Measurements from ENCODE around the gene SNTA1. TPM values are rescaled to one million over a fixed set of nuclear protein-coding genes. Genes with fewer than 3 reads are reported as not detected.

SNTA1 gene
- total and polyA plus RNA-seq, 2 of the 13 experiments (the other 11 are each of a cell fraction or from before 2014, with no cell fraction given): 16.4 to 18.3 TPM

DNA sequence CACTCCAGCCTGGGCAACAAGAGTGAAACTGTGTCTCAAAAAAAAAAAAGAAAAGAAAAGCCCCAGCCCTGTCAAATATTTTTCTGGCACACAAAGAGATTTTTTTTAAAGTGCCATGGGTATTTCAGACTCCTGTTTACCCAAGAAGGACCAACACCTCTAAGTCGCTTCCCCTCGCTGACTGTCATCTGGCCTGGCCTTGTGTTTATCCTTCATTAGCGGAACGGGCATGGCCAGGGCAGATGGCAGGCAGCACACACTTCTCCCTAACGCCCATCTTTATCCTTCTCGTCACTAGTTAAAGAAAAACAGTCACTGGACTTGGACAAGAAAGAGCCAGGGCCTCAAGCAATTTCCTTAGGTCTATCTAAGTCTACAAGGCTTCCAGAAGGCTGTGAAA lies 39.0 kb upstream of the SNTA1 start:
- FAIRE-seq: no peak
- TF ChIP-seq, protein P1, sequence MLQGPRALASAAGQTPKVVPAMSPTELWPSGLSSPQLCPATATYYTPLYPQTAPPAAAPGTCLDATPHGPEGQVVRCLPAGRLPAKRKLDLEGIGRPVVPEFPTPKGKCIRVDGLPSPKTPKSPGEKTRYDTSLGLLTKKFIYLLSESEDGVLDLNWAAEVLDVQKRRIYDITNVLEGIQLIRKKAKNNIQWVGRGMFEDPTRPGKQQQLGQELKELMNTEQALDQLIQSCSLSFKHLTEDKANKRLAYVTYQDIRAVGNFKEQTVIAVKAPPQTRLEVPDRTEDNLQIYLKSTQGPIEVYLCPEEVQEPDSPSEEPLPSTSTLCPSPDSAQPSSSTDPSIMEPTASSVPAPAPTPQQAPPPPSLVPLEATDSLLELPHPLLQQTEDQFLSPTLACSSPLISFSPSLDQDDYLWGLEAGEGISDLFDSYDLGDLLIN (CRISPR knock-in tag; IDR thresholded peaks at IDR 0.05; ENCODE audit: borderline replicate concordance): no peak
- TF ChIP-seq, protein P2, sequence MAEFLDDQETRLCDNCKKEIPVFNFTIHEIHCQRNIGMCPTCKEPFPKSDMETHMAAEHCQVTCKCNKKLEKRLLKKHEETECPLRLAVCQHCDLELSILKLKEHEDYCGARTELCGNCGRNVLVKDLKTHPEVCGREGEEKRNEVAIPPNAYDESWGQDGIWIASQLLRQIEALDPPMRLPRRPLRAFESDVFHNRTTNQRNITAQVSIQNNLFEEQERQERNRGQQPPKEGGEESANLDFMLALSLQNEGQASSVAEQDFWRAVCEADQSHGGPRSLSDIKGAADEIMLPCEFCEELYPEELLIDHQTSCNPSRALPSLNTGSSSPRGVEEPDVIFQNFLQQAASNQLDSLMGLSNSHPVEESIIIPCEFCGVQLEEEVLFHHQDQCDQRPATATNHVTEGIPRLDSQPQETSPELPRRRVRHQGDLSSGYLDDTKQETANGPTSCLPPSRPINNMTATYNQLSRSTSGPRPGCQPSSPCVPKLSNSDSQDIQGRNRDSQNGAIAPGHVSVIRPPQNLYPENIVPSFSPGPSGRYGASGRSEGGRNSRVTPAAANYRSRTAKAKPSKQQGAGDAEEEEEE (CRISPR knock-in tag; IDR thresholded peaks at IDR 0.05; ENCODE audit: borderline replicate concordance): no peak
- no peak for TF ChIP-seq FOSL1 (CRISPR knock-in tag; IDR thresholded peaks at IDR 0.05; ENCODE audit: borderline replicate concordance)
- 0 out of 2 replicates have a peak, but pooled peaks have one; percentile 25 for TF ChIP-seq FOXA3 (CRISPR knock-in tag; IDR thresholded peaks at IDR 0.05)
- 0 out of 2 replicates have a peak, but pooled peaks have one; percentile 36 for TF ChIP-seq SMAD3 (CRISPR knock-in tag; IDR thresholded peaks at IDR 0.05)
- TF ChIP-seq, protein P3, sequence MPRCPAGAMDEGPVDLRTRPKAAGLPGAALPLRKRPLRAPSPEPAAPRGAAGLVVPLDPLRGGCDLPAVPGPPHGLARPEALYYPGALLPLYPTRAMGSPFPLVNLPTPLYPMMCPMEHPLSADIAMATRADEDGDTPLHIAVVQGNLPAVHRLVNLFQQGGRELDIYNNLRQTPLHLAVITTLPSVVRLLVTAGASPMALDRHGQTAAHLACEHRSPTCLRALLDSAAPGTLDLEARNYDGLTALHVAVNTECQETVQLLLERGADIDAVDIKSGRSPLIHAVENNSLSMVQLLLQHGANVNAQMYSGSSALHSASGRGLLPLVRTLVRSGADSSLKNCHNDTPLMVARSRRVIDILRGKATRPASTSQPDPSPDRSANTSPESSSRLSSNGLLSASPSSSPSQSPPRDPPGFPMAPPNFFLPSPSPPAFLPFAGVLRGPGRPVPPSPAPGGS (CRISPR knock-in tag; IDR thresholded peaks at IDR 0.05): no peak
- 0 out of 2 replicates have a peak, but pooled peaks have one; percentile 35 for TF ChIP-seq ZFX (CRISPR knock-in tag; IDR thresholded peaks at IDR 0.05; ENCODE audit: low read depth)
- 0 out of 2 replicates have a peak, but pooled peaks have one; percentile 23 for TF ChIP-seq ZNF614 (CRISPR knock-in tag; IDR thresholded peaks at IDR 0.05; ENCODE audit: borderline replicate concordance)
- 0 out of 2 replicates have a peak, but pooled peaks have one; percentile 15 for TF ChIP-seq ZNF644 (CRISPR knock-in tag; IDR thresholded peaks at IDR 0.05; ENCODE audit: low read depth)
- no peak for TF ChIP-seq AGO1 (IDR thresholded peaks at IDR 0.05; ENCODE audit: low read depth, low read length, poor library complexity, severe bottlenecking)
- TF ChIP-seq, protein P4, sequence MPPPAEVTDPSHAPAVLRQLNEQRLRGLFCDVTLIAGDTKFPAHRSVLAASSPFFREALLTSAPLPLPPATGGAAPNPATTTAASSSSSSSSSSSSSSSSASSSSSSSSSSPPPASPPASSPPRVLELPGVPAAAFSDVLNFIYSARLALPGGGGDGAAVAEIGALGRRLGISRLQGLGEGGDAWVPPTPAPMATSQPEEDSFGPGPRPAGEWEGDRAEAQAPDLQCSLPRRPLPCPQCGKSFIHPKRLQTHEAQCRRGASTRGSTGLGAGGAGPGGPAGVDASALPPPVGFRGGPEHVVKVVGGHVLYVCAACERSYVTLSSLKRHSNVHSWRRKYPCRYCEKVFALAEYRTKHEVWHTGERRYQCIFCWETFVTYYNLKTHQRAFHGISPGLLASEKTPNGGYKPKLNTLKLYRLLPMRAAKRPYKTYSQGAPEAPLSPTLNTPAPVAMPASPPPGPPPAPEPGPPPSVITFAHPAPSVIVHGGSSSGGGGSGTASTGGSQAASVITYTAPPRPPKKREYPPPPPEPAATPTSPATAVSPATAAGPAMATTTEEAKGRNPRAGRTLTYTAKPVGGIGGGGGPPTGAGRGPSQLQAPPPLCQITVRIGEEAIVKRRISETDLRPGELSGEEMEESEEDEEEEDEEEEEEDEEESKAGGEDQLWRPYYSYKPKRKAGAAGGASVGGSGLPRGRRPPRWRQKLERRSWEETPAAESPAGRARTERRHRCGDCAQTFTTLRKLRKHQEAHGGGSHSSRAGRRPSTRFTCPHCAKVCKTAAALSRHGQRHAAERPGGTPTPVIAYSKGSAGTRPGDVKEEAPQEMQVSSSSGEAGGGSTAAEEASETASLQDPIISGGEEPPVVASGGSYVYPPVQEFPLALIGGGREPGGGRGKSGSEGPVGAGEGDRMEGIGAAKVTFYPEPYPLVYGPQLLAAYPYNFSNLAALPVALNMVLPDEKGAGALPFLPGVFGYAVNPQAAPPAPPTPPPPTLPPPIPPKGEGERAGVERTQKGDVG (CRISPR knock-in tag; IDR thresholded peaks at IDR 0.05; ENCODE audit: borderline replicate concordance): no peak
- TF ChIP-seq PPARG (CRISPR knock-in tag; conservative IDR thresholded peaks at IDR 0.05): no peak
- TF ChIP-seq ESRRA (CRISPR knock-in tag; IDR thresholded peaks at IDR 0.05; ENCODE audit: low read depth): no peak
- TF ChIP-seq, protein P5, sequence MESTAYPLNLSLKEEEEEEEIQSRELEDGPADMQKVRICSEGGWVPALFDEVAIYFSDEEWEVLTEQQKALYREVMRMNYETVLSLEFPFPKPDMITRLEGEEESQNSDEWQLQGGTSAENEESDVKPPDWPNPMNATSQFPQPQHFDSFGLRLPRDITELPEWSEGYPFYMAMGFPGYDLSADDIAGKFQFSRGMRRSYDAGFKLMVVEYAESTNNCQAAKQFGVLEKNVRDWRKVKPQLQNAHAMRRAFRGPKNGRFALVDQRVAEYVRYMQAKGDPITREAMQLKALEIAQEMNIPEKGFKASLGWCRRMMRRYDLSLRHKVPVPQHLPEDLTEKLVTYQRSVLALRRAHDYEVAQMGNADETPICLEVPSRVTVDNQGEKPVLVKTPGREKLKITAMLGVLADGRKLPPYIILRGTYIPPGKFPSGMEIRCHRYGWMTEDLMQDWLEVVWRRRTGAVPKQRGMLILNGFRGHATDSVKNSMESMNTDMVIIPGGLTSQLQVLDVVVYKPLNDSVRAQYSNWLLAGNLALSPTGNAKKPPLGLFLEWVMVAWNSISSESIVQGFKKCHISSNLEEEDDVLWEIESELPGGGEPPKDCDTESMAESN (CRISPR knock-in tag; conservative IDR thresholded peaks at IDR 0.05): 0 out of 2 replicates have a peak, but pooled peaks have one; percentile 48
- peak; percentile 8 for TF ChIP-seq ZFY (CRISPR knock-in tag; IDR thresholded peaks at IDR 0.05)

More for the DNA sequence above, 39.0 kb upstream of the SNTA1 start:
- Histone ChIP-seq H3K36me3 (replicated peaks in 1 of 2; ENCODE audit: control insufficient read depth in 1 of 2, insufficient read depth in 2 of 2, low read length in 2 of 2) (no peaks in the 10 kb centered on the region), H4K20me1 (ENCODE audit: insufficient read depth, low read length) (no peaks in the 10 kb centered on the region), H3K79me2 (ENCODE audit: insufficient read depth, low read length) (no peaks in the 10 kb centered on the region), H3K4me1 (ENCODE audit: insufficient read depth, low read length) (peaks cover 31% of the 10 kb centered on the region), H3K4me3 (replicated peaks in 1 of 3; ENCODE audit: insufficient read depth in 1 of 3, low read depth in 2 of 3, low read length in 3 of 3) (peak overlapping the region in 2 of 3 experiments; percentile 10 to 38; a peak in 3 of 6 replicates), H3K9ac (ENCODE audit: insufficient read depth, low read depth, low read length) (peak overlapping the region; percentile 41), H3K27me3 (ENCODE audit: control insufficient read depth in 1 of 2, insufficient read depth in 2 of 2, low read length in 2 of 2) (peaks cover 0 to 10% of the 10 kb centered on the region in 2 experiments; a peak in 4 of 5 replicates), H3K27ac (ENCODE audit: extremely low read length, insufficient read depth, low read length) (no peak overlapping the region), H2AFZ (ENCODE audit: low read length) (no peak overlapping the region), H3K9me3 (ENCODE audit: low read length) (no peaks in the 10 kb centered on the region), H3K4me2 (ENCODE audit: low read depth, low read length) (peak overlapping the region; percentile 79)
- no TSS peak for BruUV-seq (replicated peaks)
- CTCF ChIA-PET (ENCODE audit: low intra/inter-chr PET ratio, low total read pairs): no interaction called here
- ATAC-seq (peak; percentile 55), DNase-seq (ENCODE audit: low spot score) (no peak)
- intact Hi-C loops (cut with micrococcal nuclease; ENCODE audit: unreplicated experiment): no loop called here
- POLR2A ChIA-PET: no interaction called here
- 5% methylated on average over 6 of the region's 6 CpGs for WGBS (ENCODE audit: low lambda C conversion rate)
- in situ Hi-C loops (cut with HindIII; ENCODE audit: extremely low pct_ligation_motif_present, low pct_unique_long_range_greater_than_20kb): no loop called here
